SJCRH30 (cell line): Measurements from ENCODE around the gene TMEM119. TPM values are rescaled to one million over a fixed set of nuclear protein-coding genes. Genes with fewer than 3 reads are reported as not detected.
"Not testable (repeated sequence)": the region's sequence is repeated elsewhere in the genome, so short reads cannot be mapped to it uniquely, and the experiment has no call there.

Experiments
- DNase-seq, 2 experiments: peaks; one replicate each; pipeline ENCODE4 v3.0.0-alpha.2; 2015 to 2020
- H3K27ac ChIP-seq: fragments of 250-450 bp; sonication (Bioruptor Pico); 2 replicates; pipeline ENCODE4 v1.5.1; 2020; ENCODE audit warnings: mild to moderate bottlenecking, moderate library complexity
- H3K27me3 ChIP-seq: fragments of 250-450 bp; sonication (Bioruptor Pico); 2 replicates; pipeline ENCODE4 v1.5.1; 2020; ENCODE audit warnings: mild to moderate bottlenecking, moderate library complexity
- H3K36me3 ChIP-seq: fragments of 250-450 bp; sonication (Bioruptor Pico); 2 replicates; pipeline ENCODE4 v1.5.1; 2020; ENCODE audit warnings: mild to moderate bottlenecking, moderate library complexity
- H3K4me1 ChIP-seq: fragments of 250-450 bp; sonication (Bioruptor Pico); 2 replicates; pipeline ENCODE4 v1.5.1; 2020; ENCODE audit warnings: mild to moderate bottlenecking, moderate library complexity
- H3K4me3 ChIP-seq: fragments of 250-450 bp; sonication (Bioruptor Pico); 2 replicates; pipeline ENCODE4 v1.5.1; 2020; ENCODE audit warnings: mild to moderate bottlenecking, moderate library complexity
- H3K9me3 ChIP-seq: fragments of 250-450 bp; sonication (Bioruptor Pico); replicated peaks from 2 replicates; pipeline ENCODE4 v1.5.1; 2020; ENCODE audit warnings: mild to moderate bottlenecking, moderate library complexity
- total RNA-seq: library from RNA; depleted of rRNA; stranded (reverse); fragments of >200 nt; shearing (Covaris generic); gene quantifications from 2 replicates; pipeline ENCODE4 v1.2.3, GENCODE V29; 2014

TMEM119 gene
- total RNA-seq, 1 experiment from 2014 or later, result 19.1 TPM

GRCh38 chr12:108565146-108565545 is 32.7 kb downstream of the TMEM119 start:
- Histone ChIP-seq H3K36me3 (peaks cover 10% of the 10 kb centered on the region), H3K4me3 (no peak overlapping the region), H3K27ac (no peak overlapping the region), H3K9me3 (no peaks in the 10 kb centered on the region), H3K27me3 (no peaks in the 10 kb centered on the region), H3K4me1 (peaks cover 48% of the 10 kb centered on the region)
- no peak for DNase-seq

DNA sequence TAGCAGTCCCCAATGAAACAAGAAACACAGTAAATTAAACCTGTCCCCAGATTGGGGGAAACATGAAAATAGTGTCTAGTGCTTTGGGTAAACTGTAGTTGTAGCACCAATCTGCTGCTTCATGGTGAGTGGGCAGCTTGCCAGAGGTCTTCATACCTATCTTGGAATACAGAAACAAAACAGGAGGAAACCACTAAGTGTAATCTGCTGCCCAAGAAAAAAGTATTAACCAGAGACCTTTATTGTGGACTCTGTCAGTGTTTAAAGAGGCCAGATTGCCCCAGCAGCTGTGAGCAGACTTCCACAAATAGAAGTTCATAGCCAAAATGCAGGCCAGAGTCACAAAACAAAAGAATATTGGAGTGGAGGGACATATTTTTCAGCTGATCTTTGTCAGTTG is 33.2 kb downstream of the TMEM119 start:
- Histone ChIP-seq H3K36me3 (peaks cover 10% of the 10 kb centered on the region), H3K4me1 (peaks cover 44% of the 10 kb centered on the region), H3K27me3 (no peaks in the 10 kb centered on the region), H3K9me3 (no peaks in the 10 kb centered on the region), H3K4me3 (no peak overlapping the region), H3K27ac (no peak overlapping the region)
- DNase-seq, result no peak

DNA sequence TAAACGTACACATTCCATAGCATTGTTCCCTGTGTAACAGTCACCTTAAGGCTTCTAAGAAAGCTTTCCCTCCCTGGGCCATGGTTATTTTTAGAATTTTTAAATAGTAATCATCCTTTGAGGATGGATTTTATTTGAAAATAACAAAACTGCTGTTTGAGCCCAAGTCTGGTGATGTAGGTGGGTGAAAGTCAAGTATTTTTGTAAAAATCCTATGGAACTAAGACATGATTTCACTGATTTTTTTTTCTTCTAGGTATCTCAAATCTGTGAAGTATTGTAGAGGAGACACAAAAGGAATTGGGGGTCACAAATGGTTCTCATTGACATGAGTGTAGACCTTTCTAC is 34.1 kb downstream of the TMEM119 start:
- Histone ChIP-seq H3K4me3 (peak overlapping the region; percentile 76), H3K9me3 (no peaks in the 10 kb centered on the region), H3K36me3 (peaks cover 10% of the 10 kb centered on the region), H3K27me3 (no peaks in the 10 kb centered on the region), H3K4me1 (peaks cover 34% of the 10 kb centered on the region), H3K27ac (no peak overlapping the region)
- DNase-seq, result no peak

GRCh38 chr12:108563136-108563803 is 34.6 kb downstream of the TMEM119 start:
- peak; percentile 88 to 91 for DNase-seq
- no peaks in the 10 kb centered on the region for H3K27me3 ChIP-seq
- H3K27ac ChIP-seq, result peak overlapping the region; percentile 52
- peak overlapping the region; percentile 76 for H3K4me3 ChIP-seq
- peaks cover 29% of the 10 kb centered on the region for H3K4me1 ChIP-seq
- H3K9me3 ChIP-seq, result no peaks in the 10 kb centered on the region
- H3K36me3 ChIP-seq, result peaks cover 10% of the 10 kb centered on the region

DNA sequence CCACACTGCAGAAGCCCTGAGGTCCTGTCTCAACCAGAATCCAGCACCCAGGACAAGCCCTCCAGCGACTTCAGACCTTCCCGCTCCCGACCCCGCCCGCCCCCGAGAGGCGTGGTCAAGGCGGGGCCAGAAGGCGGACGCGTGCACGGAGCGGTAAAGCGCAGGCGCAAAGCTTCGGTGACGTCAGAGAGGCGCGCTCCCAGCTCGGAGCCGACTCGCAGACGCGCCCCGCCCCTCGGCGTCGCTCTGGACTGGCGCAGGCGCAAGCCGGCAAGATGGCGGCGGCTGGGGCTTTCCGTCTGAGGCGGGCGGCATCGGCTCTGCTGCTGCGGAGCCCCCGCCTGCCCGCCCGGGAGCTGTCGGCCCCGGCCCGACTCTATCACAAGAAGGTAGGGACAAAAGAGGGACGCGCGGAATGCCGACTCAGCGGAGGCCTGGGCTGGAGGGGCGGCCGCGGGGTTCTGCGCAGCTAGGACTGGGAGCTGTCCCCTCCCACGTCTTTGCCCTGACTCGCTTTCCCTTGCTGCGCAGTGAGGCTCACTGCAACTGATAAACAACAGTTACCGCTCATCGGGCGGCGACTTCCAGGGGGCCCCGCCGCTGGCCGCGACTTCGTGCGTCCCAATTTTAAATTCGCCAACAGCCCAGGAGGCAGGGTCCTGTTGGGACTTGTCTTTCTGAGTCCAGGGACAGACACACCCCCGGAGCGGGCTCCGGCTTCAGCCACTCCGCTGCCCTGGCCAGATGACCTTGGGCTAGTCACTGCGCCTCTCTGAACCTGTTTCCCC is 35.3 kb downstream of the TMEM119 start, which contains the start of gene ISCU:
TSS of gene ISCU (plus strand) at position 249 of the 788 bp plus-strand sequence. CDS start at position 276, 27 bp downstream.
- Histone ChIP-seq H3K9me3 (no peaks in the 10 kb centered on the region), H3K4me3 (peak within 1 kb of the TSS; percentile 76), H3K36me3 (peaks cover 5% of the 10 kb centered on the region), H3K4me1 (peaks cover 22% of the 10 kb centered on the region), H3K27me3 (no peaks in the 10 kb centered on the region), H3K27ac (peak within 1 kb of the TSS; percentile 96)
- peak; percentile 97 to 98 for DNase-seq

- DNase-seq, result no peak
- Histone ChIP-seq H3K36me3 (peaks cover 5% of the 10 kb centered on the region; the same call in 1 of the 2 replicates), H3K27ac (peak overlapping the region; percentile 96), H3K4me3 (peak overlapping the region; percentile 76), H3K27me3 (no peaks in the 10 kb centered on the region), H3K9me3 (no peaks in the 10 kb centered on the region), H3K4me1 (peaks cover 16% of the 10 kb centered on the region)
Measured at GRCh38 chr12:108561852-108562347, 36.0 kb downstream of the TMEM119 start.

GRCh38 chr12:108560752-108561719 is 36.8 kb downstream of the TMEM119 start, which contains the start of gene SART3:
TSS of gene SART3 (minus strand) at chr12:108561173. CDS start at chr12:108561154, 19 bp downstream.
- no peaks in the 10 kb centered on the region for H3K9me3 ChIP-seq
- H3K4me1 ChIP-seq, result peaks cover 13% of the 10 kb centered on the region
- peak; percentile 78 to 93 for DNase-seq
- peaks cover 5% of the 10 kb centered on the region; the same call in 1 of the 2 replicates for H3K36me3 ChIP-seq
- H3K27ac ChIP-seq, result peak within 1 kb of the TSS; percentile 96
- no peaks in the 10 kb centered on the region for H3K27me3 ChIP-seq
- peak within 1 kb of the TSS; percentile 76 for H3K4me3 ChIP-seq

DNA sequence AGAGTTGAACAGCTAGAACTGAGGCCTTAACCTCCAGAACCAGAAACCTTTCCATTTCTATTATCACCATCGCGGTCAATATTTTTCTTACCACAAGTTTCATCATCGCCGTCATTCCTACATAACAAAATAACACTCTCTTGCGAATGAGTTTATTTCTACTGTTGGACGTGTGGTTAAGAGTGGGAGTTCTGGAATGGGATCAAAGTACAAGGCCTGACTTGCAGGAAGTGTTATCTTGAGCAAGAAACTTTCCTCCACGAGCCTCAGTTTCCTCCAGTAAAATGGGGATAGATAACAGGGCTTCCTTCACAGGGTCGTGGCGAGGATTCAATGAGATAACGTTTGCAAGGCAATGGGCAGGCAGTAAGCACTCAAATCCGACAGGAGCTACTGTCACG is 37.6 kb downstream of the TMEM119 start:
- no peak for DNase-seq
- Histone ChIP-seq H3K27me3 (no peaks in the 10 kb centered on the region), H3K36me3 (peaks cover 5% of the 10 kb centered on the region; the same call in 1 of the 2 replicates)

DNA sequence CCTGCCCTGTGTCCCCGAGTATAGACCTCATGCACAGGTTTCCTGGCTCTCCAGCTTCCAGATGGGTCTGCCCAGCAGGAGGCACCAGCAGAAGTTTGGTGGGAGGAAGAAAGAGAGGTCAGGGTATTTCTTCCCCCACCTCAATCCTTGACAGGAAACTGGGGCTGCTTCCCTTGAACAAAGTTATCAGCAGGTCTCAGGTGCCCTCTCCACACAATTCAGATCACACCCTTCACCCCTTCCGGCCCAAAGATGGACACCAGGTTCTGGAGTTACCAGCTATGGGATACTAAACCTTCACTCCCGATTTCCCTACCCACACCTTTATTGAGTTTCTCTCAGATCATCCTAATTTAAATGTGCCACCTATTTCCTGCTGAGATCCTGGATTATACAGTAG is 38.1 kb downstream of the TMEM119 start:
- no peaks in the 10 kb centered on the region for H3K27me3 ChIP-seq
- H3K4me3 ChIP-seq, result peak overlapping the region; percentile 76
- H3K27ac ChIP-seq, result no peak overlapping the region
- H3K36me3 ChIP-seq, result peaks cover 2% of the 10 kb centered on the region; the same call in 1 of the 2 replicates
- H3K9me3 ChIP-seq, result no peaks in the 10 kb centered on the region
- H3K4me1 ChIP-seq, result peaks cover 5% of the 10 kb centered on the region; the same call in 1 of the 2 replicates
- DNase-seq, result no peak

More for the DNA sequence above, 37.6 kb downstream of the TMEM119 start:
- H3K4me3 ChIP-seq, result peak overlapping the region; percentile 76
- peaks cover 6% of the 10 kb centered on the region for H3K4me1 ChIP-seq
- no peaks in the 10 kb centered on the region for H3K9me3 ChIP-seq
- H3K27ac ChIP-seq, result peak overlapping the region; percentile 96

DNA sequence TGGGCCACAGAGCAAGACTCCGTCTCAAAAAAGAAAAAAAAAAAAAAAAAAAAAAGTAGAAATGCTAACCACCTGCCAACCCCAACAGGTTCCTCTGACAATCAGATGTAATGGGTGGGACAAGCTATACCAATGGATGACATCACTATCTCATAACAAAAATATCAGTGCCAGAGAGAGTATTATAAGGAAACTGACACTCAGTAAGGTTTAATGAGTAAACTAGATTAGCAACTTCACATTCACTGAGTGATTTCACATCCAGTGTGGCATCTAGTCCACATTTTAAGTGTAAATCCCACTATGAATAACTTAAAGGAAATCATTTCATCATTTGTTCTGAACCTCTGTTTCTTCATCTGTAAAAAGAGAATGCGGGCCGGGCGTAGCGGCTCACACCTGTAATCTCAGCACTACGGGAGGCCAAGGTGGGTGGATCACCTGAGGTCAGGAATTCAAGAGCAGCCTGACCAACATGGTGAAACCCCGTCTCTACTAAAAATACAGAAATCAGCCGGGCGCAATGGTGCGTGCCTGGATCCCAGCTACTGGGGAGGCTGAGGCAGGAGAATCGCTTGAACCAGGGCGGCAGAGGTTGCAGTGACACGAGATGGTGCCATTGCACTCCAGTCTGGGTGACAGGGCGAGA is 38.8 kb downstream of the TMEM119 start:
- Histone ChIP-seq H3K27me3 (no peaks in the 10 kb centered on the region), H3K4me3 (no peak overlapping the region), H3K4me1 (peaks cover 5% of the 10 kb centered on the region; the same call in 1 of the 2 replicates), H3K27ac (no peak overlapping the region), H3K36me3 (peaks cover 2% of the 10 kb centered on the region; the same call in 1 of the 2 replicates), H3K9me3 (no peaks in the 10 kb centered on the region)
- no peak for DNase-seq

- not testable (repeated sequence) for H3K4me1 ChIP-seq, H3K36me3 ChIP-seq, H3K27me3 ChIP-seq, H3K27ac ChIP-seq, DNase-seq, H3K9me3 ChIP-seq, H3K4me3 ChIP-seq
Measured at GRCh38 chr12:108555383-108555782, 42.5 kb downstream of the TMEM119 start.

GRCh38 chr12:108553799-108554198 is 44.1 kb downstream of the TMEM119 start:
- no peaks in the 10 kb centered on the region for H3K4me1 ChIP-seq
- H3K36me3 ChIP-seq, result peaks cover 10% of the 10 kb centered on the region
- DNase-seq, result no peak
- H3K9me3 ChIP-seq, result no peaks in the 10 kb centered on the region
- H3K27me3 ChIP-seq, result no peaks in the 10 kb centered on the region
- no peak overlapping the region for H3K4me3 ChIP-seq
- no peak overlapping the region for H3K27ac ChIP-seq

- Histone ChIP-seq H3K27ac (no peak overlapping the region), H3K4me1 (no peaks in the 10 kb centered on the region), H3K4me3 (no peak overlapping the region), H3K9me3 (no peaks in the 10 kb centered on the region), H3K36me3 (peaks cover 32% of the 10 kb centered on the region), H3K27me3 (no peaks in the 10 kb centered on the region)
- DNase-seq, result no peak
Measured at GRCh38 chr12:108551535-108551934, 46.3 kb downstream of the TMEM119 start.
